AG04449 (cell line): ENCODE measurements around the gene KRTAP17-1.

ENCODE experiments used
- CTCF ChIA-PET: fragments of 350-600 bp; formaldehyde crosslinking; extraction: SDS; loops from one replicate; lab custom pipeline; 2021; ENCODE audit warnings: antibody characterized with exemption; lab: Yijun Ruan, JAX
- POLR2A ChIA-PET: fragments of 400-600, 350-600 bp; formaldehyde crosslinking; extraction: SDS; loops from one replicate; lab custom pipeline; 2020; ENCODE audit warnings: antibody characterized with exemption, inconsistent platforms; lab: Yijun Ruan, JAX
- DNase-seq: peaks from one replicate; pipeline ENCODE4 v3.0.0-alpha.2; 2010; ENCODE audit warnings: low read depth, low spot score
- H3K4me3 ChIP-seq: 2 replicates; pipeline ENCODE4 v1.5.1; 2011; ENCODE audit warnings: low read depth, mild to moderate bottlenecking, control low read depth, low read length
- CTCF ChIP-seq: IDR thresholded peaks from one replicate; pipeline ENCODE4 v1.5.1; 2011; ENCODE audit warnings: mild to moderate bottlenecking, moderate library complexity, low read length, control low read depth, inconsistent platforms; ENCODE audit not compliant: insufficient read depth; ENCODE audit errors: missing control alignments

KRTAP17-1 gene

GRCh38 chr17:41340934-41341861 lies 25.7 kb upstream of the KRTAP17-1 start:
- DNase-seq = no peak
- no peak for TF ChIP-seq CTCF
- ChIA-PET CTCF (interaction anchor here (0.6 to 3.5 kb wide), 3 partner anchors 9 to 146 kb away, joined by 3 to 23 read pairs (median 5); no protein-coding TSS in a partner anchor), POLR2A (no interaction called here)
- no peak overlapping the region for H3K4me3 ChIP-seq

- ChIA-PET POLR2A (no interaction called here), CTCF (interaction anchor here (1.2 to 3.5 kb wide), 2 partner anchors 9 to 10 kb away, joined by 5 to 23 read pairs; no protein-coding TSS in a partner anchor)
- TF ChIP-seq CTCF = no peak
- no peak for DNase-seq
- H3K4me3 ChIP-seq = no peak overlapping the region
Observed at GRCh38 chr17:41340494-41340893, 25.0 kb upstream of the KRTAP17-1 start.

- DNase-seq = no peak
- no peak overlapping the region for H3K4me3 ChIP-seq
- POLR2A ChIA-PET = no interaction called here
- no peak for TF ChIP-seq CTCF
- CTCF ChIA-PET = interaction anchor here (0.6 to 3.5 kb wide), 5 partner anchors 9 to 309 kb away, joined by 3 to 23 read pairs (median 3); no protein-coding TSS in a partner anchor
Observed at GRCh38 chr17:41339571-41340172, 24.2 kb upstream of the KRTAP17-1 start.

GRCh38 chr17:41338961-41339485 lies 23.5 kb upstream of the KRTAP17-1 start:
- no peak overlapping the region for H3K4me3 ChIP-seq
- no peak for TF ChIP-seq CTCF
- no peak for DNase-seq
- POLR2A ChIA-PET = interaction anchor here (0.8 kb wide), 1 partner anchor 164 kb away, joined by 3 read pairs; no protein-coding TSS in a partner anchor
- CTCF ChIA-PET = interaction anchor here (0.6 to 3.5 kb wide), 3 partner anchors 9 to 310 kb away, joined by 3 to 23 read pairs (median 6); no protein-coding TSS in a partner anchor

GRCh38 chr17:41335747-41336146 lies 20.2 kb upstream of the KRTAP17-1 start:
- ChIA-PET POLR2A (no interaction called here), CTCF (interaction anchor here (1.5 kb wide), 1 partner anchor 213 kb away, joined by 3 read pairs; no protein-coding TSS in a partner anchor)
- no peak for TF ChIP-seq CTCF
- H3K4me3 ChIP-seq = no peak overlapping the region
- no peak for DNase-seq
